Fibroblast of skin of right quadriceps (primary cell): ENCODE measurements around the gene CEP152.

Source experiments
- DNase-seq: peaks from one replicate; pipeline ENCODE4 v3.0.0-alpha.2; 2013

CEP152 gene

DNA sequence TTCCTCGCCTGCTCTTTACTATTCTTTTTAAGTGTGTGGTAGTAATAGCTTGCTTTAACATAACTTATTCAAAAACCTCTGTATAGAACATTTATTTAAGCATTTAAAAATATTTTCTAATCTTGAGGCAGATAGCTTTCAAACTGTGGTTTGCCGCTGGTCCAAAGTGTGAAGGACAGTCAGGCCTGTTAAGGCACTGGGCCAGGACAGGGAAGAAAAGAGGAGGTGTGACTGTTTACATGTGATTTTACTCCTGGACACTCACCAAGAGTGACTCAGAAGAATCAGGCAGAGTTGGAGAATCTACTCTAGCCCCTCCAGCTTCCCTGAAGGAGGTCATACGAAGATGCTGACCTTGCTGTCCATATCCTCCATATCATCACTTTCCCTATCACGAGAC is 44.7 kb downstream of the CEP152 start:
- peak; percentile 3 for DNase-seq

DNA sequence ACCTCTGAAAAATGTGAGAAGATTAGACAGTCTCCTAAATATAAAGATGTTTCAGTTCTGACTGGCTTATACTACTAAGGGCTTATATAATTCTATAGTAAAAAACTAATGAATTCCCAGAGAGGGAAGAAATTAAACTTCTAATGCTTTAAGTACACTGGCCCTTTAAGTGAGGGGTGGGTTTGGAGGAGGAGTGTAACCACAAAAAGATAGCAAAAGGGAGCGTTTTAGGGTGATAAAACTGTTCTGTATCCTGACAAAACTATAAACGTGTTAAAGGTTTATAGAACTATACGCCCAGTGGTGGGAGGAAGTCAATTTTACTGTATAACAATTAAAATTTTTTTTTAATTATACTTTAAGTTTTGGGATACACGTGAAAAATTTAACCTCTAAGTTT is 45.8 kb downstream of the CEP152 start:
- DNase-seq = no peak

DNA sequence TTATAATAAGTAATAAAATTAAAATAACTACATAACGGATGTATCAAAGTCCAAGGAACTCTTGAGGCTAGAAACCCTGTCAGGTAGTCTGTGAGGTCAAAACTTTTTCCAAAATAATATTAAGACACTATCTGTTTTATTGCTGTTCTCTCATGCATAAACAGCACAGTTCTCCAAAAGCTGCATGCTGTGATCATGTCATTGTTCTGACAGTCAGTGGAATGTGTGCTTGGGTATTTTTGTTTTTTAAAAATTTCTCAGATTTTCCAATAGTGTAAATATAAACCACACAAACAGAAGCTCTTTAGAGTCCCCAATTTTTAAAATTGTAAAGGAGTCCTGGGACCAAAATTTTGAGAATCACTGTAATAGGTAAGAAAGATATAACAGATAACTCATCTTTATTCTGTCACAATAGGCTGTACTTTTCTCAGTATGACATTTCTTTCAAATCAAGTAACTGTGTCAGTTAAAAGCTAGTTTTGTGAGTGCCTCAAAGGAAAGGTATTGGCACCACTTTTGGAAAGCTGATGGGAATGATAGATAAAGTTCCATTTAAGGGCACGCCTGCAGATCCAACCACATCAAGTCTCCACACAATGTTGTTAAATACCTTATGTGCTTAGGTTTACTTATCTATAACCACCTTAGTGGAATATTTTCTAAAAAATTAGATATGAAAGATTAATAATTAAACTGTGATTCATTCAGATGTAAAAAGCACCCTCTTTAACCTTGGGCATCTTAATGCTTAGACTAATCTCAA is 49.3 kb downstream of the CEP152 start:
- no peak for DNase-seq

DNA sequence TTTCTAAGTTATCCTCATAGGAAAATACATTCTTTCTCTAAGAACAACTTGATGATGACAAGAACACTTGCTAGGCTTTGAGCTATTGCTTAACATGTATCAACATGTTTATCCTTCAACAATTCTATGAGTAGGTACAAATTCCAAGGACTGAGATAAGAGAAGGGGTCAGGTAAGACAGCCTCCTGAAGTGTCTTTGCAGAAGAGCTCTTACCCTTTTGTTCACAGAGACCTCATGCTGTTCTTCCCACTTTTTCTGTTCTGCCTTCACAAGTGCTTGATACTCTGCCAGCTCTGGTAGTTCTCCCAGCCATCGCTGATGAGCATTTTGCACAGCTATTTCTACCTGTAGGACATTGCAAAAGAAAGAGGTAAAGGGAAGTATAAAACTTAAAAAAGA is 50.9 kb downstream of the CEP152 start:
- no peak for DNase-seq

DNA sequence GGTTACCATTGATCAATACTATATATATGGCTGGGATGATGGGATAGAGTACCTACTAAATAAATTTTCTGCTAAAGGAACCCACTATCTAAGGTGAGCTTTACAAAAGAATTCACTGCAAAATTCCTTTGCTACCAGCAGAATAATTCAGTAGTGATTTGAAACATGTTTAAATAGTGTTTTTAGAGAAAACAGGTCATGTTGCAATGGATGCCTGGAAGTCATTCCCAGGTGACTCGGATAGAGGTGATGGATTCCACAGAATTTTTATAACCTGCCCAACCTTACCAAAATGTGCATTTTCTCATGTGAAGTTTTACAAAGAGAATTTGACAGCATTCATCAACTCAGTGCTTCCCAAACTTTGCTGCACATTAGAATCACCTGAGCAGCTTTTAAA is 53.2 kb downstream of the CEP152 start:
- DNase-seq = no peak

DNA sequence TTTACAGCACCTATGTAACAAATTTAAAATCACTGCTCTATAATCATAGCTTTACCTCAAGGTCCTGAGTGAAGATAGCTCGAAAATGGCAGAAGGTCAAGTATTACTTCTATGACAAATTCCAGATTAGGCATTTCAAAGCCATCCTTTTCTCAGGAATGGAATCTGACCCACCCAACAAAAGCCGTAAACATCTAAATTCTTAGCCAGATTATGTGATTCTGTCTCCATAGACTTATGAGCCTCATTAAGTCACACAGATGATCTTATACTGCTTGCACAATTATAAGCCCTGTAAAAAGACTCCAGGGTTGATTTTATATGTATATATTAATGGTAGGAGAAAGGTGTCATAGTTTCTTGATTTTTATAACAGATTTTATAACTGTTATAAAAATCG is 56.9 kb downstream of the CEP152 start:
- peak; percentile 19 for DNase-seq

DNA sequence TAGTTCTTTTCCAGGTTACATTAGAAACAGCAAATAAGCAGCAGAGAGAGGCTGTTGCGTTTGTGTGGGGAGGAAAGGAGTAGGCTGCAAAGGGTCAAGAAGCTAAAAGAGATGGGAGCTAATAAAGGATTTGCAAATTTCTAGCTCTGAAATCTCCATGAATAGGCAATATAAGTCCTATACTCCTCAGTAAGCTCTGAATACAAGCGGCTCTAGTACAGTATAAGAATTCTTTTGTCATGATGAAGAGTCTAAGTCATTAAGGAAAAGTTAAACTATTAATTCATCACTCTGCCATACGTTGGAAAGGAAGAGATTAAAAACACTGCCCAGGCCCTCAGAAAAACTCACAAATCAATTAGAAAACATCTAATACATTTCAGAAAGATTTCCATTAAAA is 59.3 kb downstream of the CEP152 start:
- DNase-seq = no peak

DNA sequence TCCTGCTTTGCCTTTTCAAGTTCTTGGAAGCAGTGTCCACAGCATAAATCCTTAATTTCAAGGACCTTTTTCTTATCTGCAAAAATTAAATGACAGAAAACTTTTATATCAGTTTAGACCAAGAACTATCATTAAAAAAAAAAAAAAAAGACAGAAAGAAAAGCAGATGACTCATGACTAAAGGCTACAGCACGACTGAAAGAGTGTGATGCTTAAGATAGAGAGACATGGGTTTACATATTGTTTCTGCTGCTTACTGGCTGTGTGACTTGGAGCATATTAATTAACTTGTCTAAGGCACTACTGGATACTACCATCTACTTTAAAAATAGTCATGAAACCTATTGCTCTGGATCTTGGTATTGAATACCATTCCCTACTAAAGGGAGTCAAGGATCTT is 62.3 kb downstream of the CEP152 start:
- peak; percentile 24 for DNase-seq

DNA sequence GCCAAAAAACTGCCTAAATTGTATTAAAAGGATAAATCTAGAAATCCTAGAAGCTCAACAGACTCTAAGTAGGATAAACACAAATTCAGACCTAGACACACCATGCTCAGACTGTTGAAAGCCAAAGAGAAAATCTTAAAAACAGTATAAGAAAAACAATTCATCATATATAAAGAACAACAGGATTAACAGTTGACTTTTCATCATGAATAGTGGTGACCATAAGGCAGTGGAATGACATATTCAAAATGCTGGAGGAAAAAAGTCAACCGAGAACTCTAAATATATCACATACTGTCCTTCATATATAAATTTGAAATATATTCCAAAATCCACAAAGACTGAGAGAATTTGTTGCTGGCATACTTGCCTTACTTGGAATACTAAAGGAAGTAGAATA is 77.3 kb downstream of the CEP152 start:
- DNase-seq = no peak

DNA sequence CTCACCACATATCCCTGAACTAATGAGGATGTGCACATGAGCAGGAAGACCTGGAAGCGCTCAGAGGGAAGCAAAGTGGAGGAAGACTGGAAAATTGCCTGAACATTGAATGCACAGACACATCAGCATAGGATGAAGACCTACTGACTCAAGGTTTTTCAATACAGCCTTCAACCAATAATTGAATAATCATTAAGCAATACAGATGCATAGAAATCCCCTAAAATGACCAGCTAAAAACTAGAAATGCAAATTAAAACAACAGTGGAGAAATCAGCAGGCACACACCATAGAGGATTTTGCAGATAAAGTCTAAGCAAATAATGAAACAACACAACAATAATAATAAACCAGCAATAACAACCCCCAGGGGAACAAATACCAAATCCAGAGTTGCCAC is 80.4 kb downstream of the CEP152 start:
- no peak for DNase-seq

DNA sequence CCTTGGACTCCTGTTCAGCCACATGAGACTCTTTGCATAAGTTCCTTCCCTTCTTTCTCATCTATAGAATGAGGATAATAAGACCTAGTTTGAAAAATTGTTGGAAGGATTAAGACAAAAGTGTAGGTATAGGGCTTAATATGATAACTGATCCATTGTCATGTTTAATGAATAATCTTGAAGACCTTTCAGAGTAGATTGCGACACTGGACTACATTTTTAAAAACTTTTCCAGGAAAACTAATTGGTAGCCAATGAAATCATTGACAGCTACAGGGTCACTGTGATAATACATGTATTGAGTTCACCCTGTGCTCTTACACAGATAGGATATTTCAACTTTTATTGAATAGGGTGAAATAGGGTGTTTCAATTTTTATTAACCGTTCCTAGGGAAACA is 86.9 kb downstream of the CEP152 start:
- no peak for DNase-seq

DNA sequence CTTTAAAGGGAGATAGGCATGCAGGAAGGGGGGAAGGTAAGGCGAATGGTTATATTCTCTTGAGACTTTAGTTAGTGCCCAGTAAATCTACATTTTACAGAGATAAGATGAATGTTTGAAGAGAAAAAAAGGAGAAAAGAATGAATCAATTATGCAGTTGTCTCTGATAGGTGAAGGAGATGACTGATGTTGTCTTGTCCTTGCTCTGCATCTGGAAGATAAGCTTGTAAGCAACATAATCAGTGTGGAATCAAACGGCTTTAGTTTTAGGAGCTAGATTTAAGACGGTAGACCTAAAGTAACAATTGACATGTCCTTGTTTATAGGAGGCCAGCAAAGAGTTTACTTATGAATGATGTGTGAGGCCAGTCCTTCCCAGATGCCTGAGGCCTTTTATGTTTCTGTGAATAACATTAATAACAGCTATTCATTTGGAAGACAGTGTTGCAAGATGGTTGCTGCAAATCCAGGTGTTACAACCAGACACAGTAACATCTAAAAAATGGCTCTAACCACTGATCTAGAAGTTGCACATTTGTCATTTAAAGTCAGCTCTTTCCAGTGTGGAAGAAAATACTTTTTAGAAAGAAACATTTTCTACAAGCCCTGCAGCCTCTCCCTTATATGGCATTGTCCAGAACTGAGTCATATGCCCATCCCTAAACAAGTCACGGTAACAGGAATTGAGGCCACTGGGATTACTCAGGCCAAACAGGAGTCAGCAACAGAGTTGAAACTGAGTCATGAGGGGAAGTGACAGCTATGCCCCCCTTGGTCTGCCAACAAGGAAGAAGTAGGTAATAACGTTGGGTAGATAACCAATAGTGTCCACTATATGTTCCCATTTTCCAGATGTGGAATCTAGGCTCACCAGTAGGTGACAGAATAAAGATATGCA is 87.9 kb downstream of the CEP152 start:
- peak; percentile 72 for DNase-seq

DNA sequence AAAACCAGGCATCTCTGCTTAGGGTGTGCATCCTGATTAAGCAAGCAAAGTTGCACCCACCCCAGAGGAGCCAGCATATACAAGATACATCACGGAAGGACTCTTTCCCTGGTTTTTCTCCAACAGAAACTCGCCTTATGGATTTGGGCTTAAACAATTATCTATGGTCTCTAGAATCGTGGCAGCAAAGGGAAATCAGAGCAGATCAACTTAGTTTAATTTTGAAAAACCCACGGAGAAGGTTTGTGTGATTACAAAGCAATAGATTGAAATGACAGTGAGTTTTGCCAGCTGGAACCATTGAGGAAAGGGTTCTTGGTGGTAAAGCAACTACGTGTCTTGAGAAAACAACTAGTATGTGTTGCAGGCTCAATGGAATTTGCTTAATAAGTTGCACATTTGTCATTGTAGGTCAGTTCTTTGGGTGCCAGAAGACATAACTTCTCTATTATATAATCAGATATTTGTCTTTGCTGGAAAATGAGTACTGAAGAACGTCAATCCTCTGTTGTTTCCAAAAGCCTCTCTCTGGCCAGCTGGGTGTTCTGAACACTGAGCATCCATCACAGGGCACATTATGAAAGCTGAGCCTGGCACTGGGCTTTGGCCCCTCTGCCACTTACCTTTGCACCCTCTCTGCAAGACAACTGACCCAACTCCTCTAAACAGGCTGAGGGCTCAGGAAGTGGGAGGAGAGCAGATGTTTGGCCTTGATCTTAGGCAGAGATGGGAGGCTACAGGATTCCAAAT is 89.6 kb downstream of the CEP152 start:
- DNase-seq = peak; percentile 65

DNA sequence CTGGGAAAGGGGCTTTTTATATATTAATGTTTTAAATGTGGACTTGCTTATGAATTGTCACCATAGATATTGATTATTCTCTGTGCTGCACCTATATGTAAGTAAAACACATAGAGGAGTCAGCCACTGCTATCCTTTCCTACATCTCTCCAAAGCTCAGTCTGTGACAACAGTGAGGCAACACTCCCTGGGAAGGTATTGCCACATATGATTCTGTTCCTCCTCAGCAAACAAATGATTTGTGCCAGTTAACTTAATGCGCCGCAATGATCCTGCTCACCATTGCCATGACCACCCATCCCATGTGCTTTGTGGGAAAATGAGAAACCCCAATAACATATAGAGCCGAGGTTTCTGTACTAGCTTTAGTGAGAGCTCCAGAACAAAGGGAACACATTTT is 90.2 kb downstream of the CEP152 start:
- peak; percentile 7 for DNase-seq

DNA sequence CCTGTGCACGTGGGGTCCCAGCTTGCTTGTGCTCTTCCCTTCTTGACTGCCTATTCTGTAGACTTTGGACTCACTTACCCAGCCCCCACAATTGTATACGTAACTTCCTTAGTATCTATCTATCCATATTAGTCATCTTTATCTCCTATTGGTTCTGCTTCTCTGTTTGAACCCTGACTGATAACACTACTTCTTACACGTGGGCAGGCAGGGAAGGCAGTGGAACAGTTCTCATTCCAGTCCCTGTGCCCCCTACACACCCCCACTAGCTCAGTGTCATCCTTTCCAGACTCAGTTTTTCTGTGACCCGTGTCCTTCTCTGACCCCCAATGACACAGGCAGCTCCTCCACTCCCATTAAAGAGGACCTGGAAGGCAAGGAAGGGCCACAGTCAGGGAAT is 91.2 kb downstream of the CEP152 start:
- no peak for DNase-seq

DNA sequence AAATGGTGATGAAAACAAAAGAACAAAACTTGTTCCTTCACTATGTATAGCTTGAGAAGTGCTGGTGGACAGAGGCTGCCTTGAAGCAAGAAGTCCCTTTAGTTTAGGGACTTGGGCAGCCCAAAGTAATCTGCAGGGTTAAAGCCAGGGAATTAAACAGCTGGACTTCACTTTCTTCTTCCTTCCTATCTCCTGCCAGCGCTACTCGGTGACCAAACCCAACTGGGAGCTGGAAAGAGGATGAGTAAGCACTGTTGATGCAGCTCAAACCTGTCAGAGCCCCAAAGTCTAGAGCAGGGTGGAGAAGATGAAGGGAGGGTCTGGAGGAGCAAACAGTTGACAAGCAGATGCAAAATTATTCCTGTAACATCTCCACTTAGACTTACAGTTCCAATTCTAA is 92.2 kb downstream of the CEP152 start:
- peak; percentile 36 for DNase-seq

DNA sequence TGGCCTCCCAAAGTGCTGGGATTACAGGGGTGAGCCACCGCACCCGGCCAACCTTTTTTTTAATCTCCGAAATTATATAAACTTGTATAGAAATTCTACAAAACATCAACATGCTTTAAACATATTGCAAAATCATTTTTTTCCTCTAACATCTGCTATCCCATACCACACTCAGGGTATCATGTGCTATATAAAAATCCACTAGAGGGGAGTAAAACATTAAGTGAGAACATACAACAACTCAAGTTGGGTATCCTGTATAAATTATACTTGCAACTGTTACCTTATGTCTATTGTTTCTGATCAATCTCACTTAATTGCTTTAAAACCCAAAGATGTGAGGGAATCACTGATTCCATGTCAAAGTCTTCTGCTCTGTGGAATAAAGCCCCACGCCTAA is 93.4 kb downstream of the CEP152 start:
- peak; percentile 20 for DNase-seq

DNA sequence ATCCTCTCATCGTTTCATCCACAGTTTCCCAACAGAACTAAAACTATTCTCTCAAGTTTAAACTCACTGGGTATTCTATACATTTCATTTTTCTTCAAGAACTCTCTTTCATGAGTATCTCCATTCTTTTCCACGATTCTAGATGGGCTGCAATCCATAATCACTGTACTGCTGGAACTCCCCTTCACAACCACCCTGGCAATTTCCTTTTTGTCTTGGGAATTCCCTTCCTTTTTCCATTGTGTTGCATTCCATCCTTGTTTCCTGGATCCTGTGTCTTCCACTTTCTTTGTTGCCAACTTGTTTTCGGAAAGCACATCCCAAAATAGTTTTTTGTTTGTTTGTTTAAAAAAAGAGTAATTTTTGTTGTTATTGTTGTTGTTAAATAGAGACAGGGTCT is 98.3 kb downstream of the CEP152 start:
- DNase-seq = no peak

DNA sequence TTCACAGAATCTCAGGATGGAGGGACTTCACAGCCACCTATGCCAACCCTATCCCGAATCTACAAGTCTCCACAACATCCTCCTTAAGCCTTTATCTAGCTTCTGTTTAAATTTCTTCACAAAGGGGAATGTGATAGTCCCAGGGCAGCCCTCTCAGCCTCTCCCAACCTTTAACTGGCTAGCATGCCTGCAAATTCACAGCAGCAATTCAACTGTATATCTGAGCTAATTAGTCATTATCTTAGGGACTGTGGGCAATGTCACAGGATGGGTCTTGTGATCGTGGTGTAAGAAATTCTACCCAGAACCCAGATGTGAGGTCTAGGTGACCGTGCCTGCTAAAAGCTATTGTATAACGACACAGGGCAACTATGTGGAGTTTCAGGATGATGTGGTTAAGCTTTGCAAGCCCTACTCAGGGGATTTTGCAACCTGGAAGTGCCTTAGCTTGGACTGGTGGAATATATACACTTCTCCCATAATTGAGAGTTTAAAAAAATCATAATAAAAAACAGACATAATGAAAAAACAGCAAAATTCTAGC is 99.8 kb downstream of the CEP152 start:
- peak; percentile 13 for DNase-seq

DNA sequence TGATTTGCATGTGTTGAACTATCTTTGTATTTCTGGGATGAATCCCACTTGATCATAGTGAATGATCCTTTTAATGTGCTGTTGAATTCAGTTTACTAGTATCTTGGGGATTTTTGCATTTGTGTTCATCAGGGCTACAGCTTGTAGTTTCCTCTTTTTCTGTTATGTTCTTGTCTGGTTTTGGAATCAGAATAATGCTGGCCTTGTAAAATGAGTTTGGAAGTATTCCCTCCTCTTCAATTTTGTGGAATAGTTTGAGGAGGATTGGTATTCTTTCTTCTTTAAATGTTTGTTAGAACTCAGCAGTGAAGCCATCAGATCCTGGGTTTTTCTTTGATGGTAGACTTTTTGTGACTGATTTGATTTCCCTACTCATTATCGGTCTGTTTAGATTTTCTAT is 102.2 kb downstream of the CEP152 start:
- DNase-seq = no peak

DNA sequence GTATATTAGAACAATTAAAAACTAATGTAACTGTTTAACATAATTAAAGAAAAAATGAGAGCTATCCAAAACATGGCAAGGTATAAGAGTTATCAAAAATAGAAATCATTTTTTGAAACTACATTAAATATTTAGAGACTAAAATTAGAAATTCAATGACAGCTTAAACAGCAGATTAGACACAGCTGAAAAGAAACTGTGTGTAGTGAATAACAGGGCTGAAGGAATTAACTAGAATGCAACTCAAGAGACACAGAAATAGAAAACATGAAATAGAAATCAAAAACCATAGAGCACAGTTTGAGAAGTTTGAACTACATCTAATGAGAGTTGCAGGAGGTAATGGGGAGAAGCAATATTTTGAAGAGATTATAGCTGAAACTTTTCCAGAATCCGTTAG is 105.5 kb downstream of the CEP152 start:
- no peak for DNase-seq

DNA sequence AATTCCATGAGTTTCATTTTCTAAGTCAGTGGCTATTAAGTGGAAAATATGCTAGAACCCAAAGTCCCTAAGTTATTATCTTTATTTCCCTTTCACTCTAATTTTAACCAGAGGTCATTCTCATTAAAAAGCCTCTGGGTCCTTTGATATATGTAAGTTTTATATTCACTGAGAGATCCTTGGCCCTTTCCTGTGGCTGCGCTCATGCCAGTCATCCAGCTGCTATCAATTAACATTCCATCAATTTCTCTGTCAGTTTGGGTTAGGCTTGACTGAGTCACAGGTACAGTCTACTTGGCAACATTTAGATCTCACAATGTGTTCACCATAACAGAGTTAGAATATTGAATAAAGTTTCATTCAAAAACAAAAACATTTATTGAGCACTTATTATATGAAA is 107.3 kb downstream of the CEP152 start:
- DNase-seq = peak; percentile 93

DNA sequence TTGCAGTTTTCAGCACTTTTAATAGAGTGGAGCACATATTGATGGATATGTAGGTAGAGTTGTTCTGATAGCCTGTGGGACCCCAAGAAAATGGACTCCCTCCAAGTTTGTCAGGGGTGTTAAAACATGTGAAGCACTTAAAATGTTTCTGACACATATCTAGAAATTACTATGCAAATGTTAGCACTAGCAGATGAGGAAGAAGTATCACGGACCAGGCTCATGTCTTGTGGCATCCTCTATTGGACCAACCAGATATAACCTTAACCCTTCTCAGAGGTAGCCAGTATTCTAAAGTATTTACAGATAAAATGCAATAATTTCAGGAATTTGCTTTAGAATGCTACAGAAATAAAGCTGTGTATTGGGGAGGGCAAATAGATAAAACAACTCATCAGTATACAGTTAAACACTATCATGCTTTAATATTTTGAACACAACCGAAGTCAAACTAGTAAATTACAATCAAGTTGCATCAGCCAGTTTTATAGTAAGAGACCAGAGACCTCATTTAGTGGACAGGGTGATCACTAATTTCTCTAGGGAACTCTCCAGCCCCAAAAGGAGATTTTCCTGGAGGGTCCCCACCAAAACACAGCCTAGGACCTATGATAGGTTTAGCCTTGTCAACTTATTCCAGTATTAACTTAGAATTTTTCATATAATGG is 108.2 kb downstream of the CEP152 start:
- peak; percentile 44 for DNase-seq
